KG1 (cell line): ENCODE results near the gene VCL.
"Not testable (repeated sequence)": the region's sequence is repeated elsewhere in the genome, so short reads cannot be mapped to it uniquely, and the experiment has no call there.

Source experiments
- DNase-seq: peaks from one replicate; lab custom pipeline; 2025; lab: John Stamatoyannopoulos, UW

The VCL gene

GRCh38 chr10:74107391-74107790 is 109.5 kb downstream of the VCL start:
- no peak for DNase-seq

- DNase-seq = no peak
These were observed 111.5 kb downstream of the VCL start for GRCh38 chr10:74109452-74109851.

GRCh38 chr10:74110120-74110519 is 112.2 kb downstream of the VCL start:
- no peak for DNase-seq

GRCh38 chr10:74111799-74112198 is 113.9 kb downstream of the VCL start:
- DNase-seq = no peak

- no peak for DNase-seq
These were observed 115.6 kb downstream of the VCL start for GRCh38 chr10:74113546-74113945.

GRCh38 chr10:74114041-74114448 is 116.1 kb downstream of the VCL start:
- DNase-seq = no peak

GRCh38 chr10:74117738-74118137 is 119.8 kb downstream of the VCL start:
- DNase-seq = no peak

GRCh38 chr10:74118804-74119203 is 120.9 kb downstream of the VCL start:
- DNase-seq = no peak

- no peak for DNase-seq
These were observed 123.0 kb downstream of the VCL start for GRCh38 chr10:74120911-74121310.

- DNase-seq = no peak
These were observed 123.5 kb downstream of the VCL start for GRCh38 chr10:74121368-74121767.

- no peak for DNase-seq
These were observed 124.1 kb downstream of the VCL start for GRCh38 chr10:74122060-74122459.

GRCh38 chr10:74123081-74123480 is 125.2 kb downstream of the VCL start:
- no peak for DNase-seq

GRCh38 chr10:74133923-74134820 is 136.3 kb downstream of the VCL start:
- no peak for DNase-seq

- no peak for DNase-seq
These were observed 137.5 kb downstream of the VCL start for GRCh38 chr10:74135452-74135851.

- no peak for DNase-seq
These were observed 140.1 kb downstream of the VCL start for GRCh38 chr10:74137992-74138391.

- not testable (repeated sequence) for DNase-seq
These were observed 140.7 kb downstream of the VCL start for GRCh38 chr10:74138596-74138995.

- DNase-seq = no peak
These were observed 142.1 kb downstream of the VCL start for GRCh38 chr10:74139981-74140380.

- no peak for DNase-seq
These were observed 142.6 kb downstream of the VCL start for GRCh38 chr10:74140553-74140952.

GRCh38 chr10:74145133-74145532 is 147.2 kb downstream of the VCL start:
- no peak for DNase-seq

GRCh38 chr10:74146980-74147379 is 149.1 kb downstream of the VCL start:
- not testable (repeated sequence) for DNase-seq

- no peak for DNase-seq
These were observed 152.5 kb downstream of the VCL start, which contains the start of gene AP3M1 for GRCh38 chr10:74150204-74150989. AP3M1 (minus strand) TSS chr10:74150828; CDS start chr10:74138379, 12,449 bp downstream.

- DNase-seq = peak; percentile 98
These were observed 153.3 kb downstream of the VCL start, which contains the start of gene ADK for GRCh38 chr10:74150990-74151878. ADK (plus strand) TSS chr10:74151221; CDS start chr10:74151279, 58 bp downstream.
